ENCODE results near the gene EIF1AD.

Gene EIF1AD

GRCh38 chr11:66006134-66006890 is 4.4 kb upstream of the EIF1AD start:
- Histone ChIP-seq H3K36me3 (ENCODE audit: control insufficient read depth, insufficient read depth, low read length) (peaks cover 16% of the 10 kb centered on the region), H3K4me3 (ENCODE audit: insufficient read depth, low read depth, low read length) (no peak overlapping the region), H3K4me1 (ENCODE audit: control insufficient read depth, insufficient read depth, low read length) (peaks cover 7% of the 10 kb centered on the region), H3K9me3 (ENCODE audit: control insufficient read depth, low read length) (no peaks in the 10 kb centered on the region), H3K27me3 (ENCODE audit: control insufficient read depth, insufficient read depth, low read length, poor library complexity, severe bottlenecking) (peaks cover 4% of the 10 kb centered on the region), H3K27ac (ENCODE audit: insufficient read depth, low read depth, low read length, poor library complexity, severe bottlenecking) (no peak overlapping the region)
- WGBS, 2 experiments = 85 to 86% methylated on average over 13 of the region's 13 CpGs

DNA sequence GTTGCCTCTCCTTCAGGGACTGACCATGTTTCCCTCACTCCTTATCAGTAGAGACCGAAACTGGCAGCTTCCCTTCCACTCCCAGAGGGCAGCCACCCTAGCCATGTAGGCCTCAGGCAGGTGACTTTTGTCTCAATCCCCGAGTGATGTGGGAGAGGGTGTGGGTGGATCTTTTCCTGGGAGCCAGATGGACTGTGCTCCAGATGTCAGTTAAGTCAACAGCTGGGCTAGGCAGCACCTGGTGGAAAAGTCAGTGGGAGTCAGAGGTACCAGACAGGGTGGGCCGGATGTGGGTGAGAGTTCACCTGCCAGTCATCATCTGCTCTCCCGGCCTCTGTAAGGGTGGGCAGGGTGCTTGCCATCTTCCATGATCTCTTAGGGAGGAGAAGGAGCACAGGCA is 2.2 kb upstream of the EIF1AD start:
- Histone ChIP-seq H3K36me3 (ENCODE audit: control insufficient read depth, insufficient read depth, low read length) (peaks cover 23% of the 10 kb centered on the region), H3K4me3 (ENCODE audit: insufficient read depth, low read depth, low read length) (no peak overlapping the region), H3K27me3 (ENCODE audit: control insufficient read depth, insufficient read depth, low read length, poor library complexity, severe bottlenecking) (no peaks in the 10 kb centered on the region), H3K9me3 (ENCODE audit: control insufficient read depth, low read length) (no peaks in the 10 kb centered on the region), H3K27ac (ENCODE audit: insufficient read depth, low read depth, low read length, poor library complexity, severe bottlenecking) (no peak overlapping the region), H3K4me1 (ENCODE audit: control insufficient read depth, insufficient read depth, low read length) (peaks cover 7% of the 10 kb centered on the region)
- WGBS, 2 experiments = 96 to 97% methylated on average over 4 of the region's 4 CpGs

DNA sequence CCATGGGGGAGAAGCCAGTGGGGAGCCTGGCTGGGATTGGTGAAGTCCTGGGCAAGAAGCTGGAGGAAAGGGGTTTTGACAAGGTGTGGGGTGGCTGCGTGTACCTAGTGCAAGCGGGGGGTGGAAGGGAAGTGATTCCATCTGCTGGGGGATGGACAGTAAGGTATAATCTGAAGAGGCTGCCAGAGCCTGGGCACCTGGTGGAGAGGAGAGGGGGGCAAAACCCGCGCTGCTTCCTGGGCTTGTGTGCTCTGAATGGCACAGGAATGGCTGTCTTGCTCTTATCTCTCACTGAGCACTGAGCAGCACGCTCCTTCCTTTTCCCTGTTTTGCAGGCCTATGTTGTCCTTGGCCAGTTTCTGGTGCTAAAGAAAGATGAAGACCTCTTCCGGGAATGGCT is 1.3 kb upstream of the EIF1AD start:
- peaks cover 7% of the 10 kb centered on the region for H3K4me1 ChIP-seq (ENCODE audit: control insufficient read depth, insufficient read depth, low read length)
- peaks cover 31% of the 10 kb centered on the region for H3K36me3 ChIP-seq (ENCODE audit: control insufficient read depth, insufficient read depth, low read length)
- H3K4me3 ChIP-seq (ENCODE audit: insufficient read depth, low read depth, low read length) = peak overlapping the region; percentile 96
- no peaks in the 10 kb centered on the region for H3K9me3 ChIP-seq (ENCODE audit: control insufficient read depth, low read length)
- no peak overlapping the region for H3K27ac ChIP-seq (ENCODE audit: insufficient read depth, low read depth, low read length, poor library complexity, severe bottlenecking)
- WGBS, 2 experiments = 88 to 91% methylated on average over 6 of the region's 6 CpGs
- H3K27me3 ChIP-seq (ENCODE audit: control insufficient read depth, insufficient read depth, low read length, poor library complexity, severe bottlenecking) = no peaks in the 10 kb centered on the region

- peaks cover 36% of the 10 kb centered on the region for H3K36me3 ChIP-seq (ENCODE audit: control insufficient read depth, insufficient read depth, low read length)
Measured at GRCh38 chr11:66002648-66003225, 780 bp upstream of the EIF1AD start.

GRCh38 chr11:65997286-65997685 is 4.7 kb downstream of the EIF1AD start:
- Histone ChIP-seq H3K4me1 (ENCODE audit: control insufficient read depth, insufficient read depth, low read length) (no peaks in the 10 kb centered on the region), H3K36me3 (ENCODE audit: control insufficient read depth, insufficient read depth, low read length) (peaks cover 27% of the 10 kb centered on the region), H3K4me3 (ENCODE audit: insufficient read depth, low read depth, low read length) (no peak overlapping the region), H3K27me3 (ENCODE audit: control insufficient read depth, insufficient read depth, low read length, poor library complexity, severe bottlenecking) (no peaks in the 10 kb centered on the region), H3K9me3 (ENCODE audit: control insufficient read depth, low read length) (no peaks in the 10 kb centered on the region), H3K27ac (ENCODE audit: insufficient read depth, low read depth, low read length, poor library complexity, severe bottlenecking) (no peak overlapping the region)
- WGBS, 2 experiments = 95 to 96% methylated on average over 2 of the region's 2 CpGs

More at GRCh38 chr11:66002648-66003225, 780 bp upstream of the EIF1AD start:
- H3K9me3 ChIP-seq (ENCODE audit: control insufficient read depth, low read length) = no peaks in the 10 kb centered on the region
- 1% methylated on average over 40 of the region's 40 CpGs for WGBS, 2 experiments
- no peaks in the 10 kb centered on the region for H3K27me3 ChIP-seq (ENCODE audit: control insufficient read depth, insufficient read depth, low read length, poor library complexity, severe bottlenecking)
- peak overlapping the region; percentile 96 for H3K27ac ChIP-seq (ENCODE audit: insufficient read depth, low read depth, low read length, poor library complexity, severe bottlenecking)
- peaks cover 7% of the 10 kb centered on the region for H3K4me1 ChIP-seq (ENCODE audit: control insufficient read depth, insufficient read depth, low read length)
- peak overlapping the region; percentile 96 for H3K4me3 ChIP-seq (ENCODE audit: insufficient read depth, low read depth, low read length)

DNA sequence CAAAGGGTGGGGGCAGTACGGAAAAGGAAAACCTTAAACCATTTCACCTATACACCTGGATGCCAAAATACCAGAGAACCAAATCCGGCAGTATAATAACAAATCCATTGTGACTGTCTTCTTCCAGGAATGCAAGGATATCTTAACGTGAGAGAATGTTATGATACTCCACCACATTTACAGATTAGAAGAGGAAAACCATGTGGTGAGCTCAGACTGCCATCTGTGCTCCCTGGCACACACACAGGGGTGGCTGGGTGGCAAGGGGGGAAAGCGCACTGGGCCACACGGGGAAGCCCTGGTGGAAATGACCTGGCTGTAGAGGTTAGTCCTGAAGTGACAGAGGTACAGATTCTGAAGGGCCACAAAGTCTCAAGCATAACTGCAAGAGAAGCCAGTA is 9.9 kb downstream of the EIF1AD start:
- H3K27me3 ChIP-seq (ENCODE audit: control insufficient read depth, insufficient read depth, low read length, poor library complexity, severe bottlenecking) = no peaks in the 10 kb centered on the region

GRCh38 chr11:65988791-65989592 is 13.0 kb downstream of the EIF1AD start:
- peak overlapping the region; percentile 36 for H3K27ac ChIP-seq (ENCODE audit: insufficient read depth, low read depth, low read length, poor library complexity, severe bottlenecking)
- WGBS, 2 experiments = 51 to 53% methylated on average over 10 of the region's 10 CpGs
- H3K27me3 ChIP-seq (ENCODE audit: control insufficient read depth, insufficient read depth, low read length, poor library complexity, severe bottlenecking) = no peaks in the 10 kb centered on the region
- no peaks in the 10 kb centered on the region for H3K36me3 ChIP-seq (ENCODE audit: control insufficient read depth, insufficient read depth, low read length)
- no peaks in the 10 kb centered on the region for H3K4me1 ChIP-seq (ENCODE audit: control insufficient read depth, insufficient read depth, low read length)
- H3K4me3 ChIP-seq (ENCODE audit: insufficient read depth, low read depth, low read length) = no peak overlapping the region
- no peaks in the 10 kb centered on the region for H3K9me3 ChIP-seq (ENCODE audit: control insufficient read depth, low read length)

More for the DNA sequence above, 9.9 kb downstream of the EIF1AD start:
- Histone ChIP-seq H3K4me1 (ENCODE audit: control insufficient read depth, insufficient read depth, low read length) (no peaks in the 10 kb centered on the region), H3K36me3 (ENCODE audit: control insufficient read depth, insufficient read depth, low read length) (peaks cover 5% of the 10 kb centered on the region), H3K27ac (ENCODE audit: insufficient read depth, low read depth, low read length, poor library complexity, severe bottlenecking) (no peak overlapping the region), H3K9me3 (ENCODE audit: control insufficient read depth, low read length) (no peaks in the 10 kb centered on the region), H3K4me3 (ENCODE audit: insufficient read depth, low read depth, low read length) (no peak overlapping the region)
- 93 to 94% methylated on average over 4 to 5 of the region's 5 CpGs for WGBS, 2 experiments

- no peaks in the 10 kb centered on the region for H3K4me1 ChIP-seq (ENCODE audit: control insufficient read depth, insufficient read depth, low read length)
- H3K4me3 ChIP-seq (ENCODE audit: insufficient read depth, low read depth, low read length) = no peak overlapping the region
- no peaks in the 10 kb centered on the region for H3K36me3 ChIP-seq (ENCODE audit: control insufficient read depth, insufficient read depth, low read length)
- 87% methylated on average over 9 of the region's 9 CpGs for WGBS, 2 experiments
- no peaks in the 10 kb centered on the region for H3K27me3 ChIP-seq (ENCODE audit: control insufficient read depth, insufficient read depth, low read length, poor library complexity, severe bottlenecking)
- H3K27ac ChIP-seq (ENCODE audit: insufficient read depth, low read depth, low read length, poor library complexity, severe bottlenecking) = no peak overlapping the region
- H3K9me3 ChIP-seq (ENCODE audit: control insufficient read depth, low read length) = no peaks in the 10 kb centered on the region
Measured at GRCh38 chr11:65987336-65987735, 14.6 kb downstream of the EIF1AD start.

GRCh38 chr11:65983589-65983987 is 18.4 kb downstream of the EIF1AD start:
- WGBS, 2 experiments = 92 to 93% methylated on average over 5 of the region's 5 CpGs
- Histone ChIP-seq H3K4me3 (ENCODE audit: insufficient read depth, low read depth, low read length) (no peak overlapping the region), H3K9me3 (ENCODE audit: control insufficient read depth, low read length) (no peaks in the 10 kb centered on the region), H3K27me3 (ENCODE audit: control insufficient read depth, insufficient read depth, low read length, poor library complexity, severe bottlenecking) (no peaks in the 10 kb centered on the region), H3K36me3 (ENCODE audit: control insufficient read depth, insufficient read depth, low read length) (peaks cover 3% of the 10 kb centered on the region), H3K27ac (ENCODE audit: insufficient read depth, low read depth, low read length, poor library complexity, severe bottlenecking) (no peak overlapping the region), H3K4me1 (ENCODE audit: control insufficient read depth, insufficient read depth, low read length) (no peaks in the 10 kb centered on the region)
